ENCODE measurements around the gene KHSRP.

GRCh38 chr19:6424195-6424938, at the start of gene KHSRP:
- TF ChIP-seq CTCF (IDR thresholded peaks at IDR 0.05) (no peak), EZH2 (IDR thresholded peaks at IDR 0.05; ENCODE audit: borderline replicate concordance, insufficient read depth, low read depth, low read length, poor library complexity, severe bottlenecking) (no peak)
